ENCODE measurements around the gene CACNA2D1.

DNA sequence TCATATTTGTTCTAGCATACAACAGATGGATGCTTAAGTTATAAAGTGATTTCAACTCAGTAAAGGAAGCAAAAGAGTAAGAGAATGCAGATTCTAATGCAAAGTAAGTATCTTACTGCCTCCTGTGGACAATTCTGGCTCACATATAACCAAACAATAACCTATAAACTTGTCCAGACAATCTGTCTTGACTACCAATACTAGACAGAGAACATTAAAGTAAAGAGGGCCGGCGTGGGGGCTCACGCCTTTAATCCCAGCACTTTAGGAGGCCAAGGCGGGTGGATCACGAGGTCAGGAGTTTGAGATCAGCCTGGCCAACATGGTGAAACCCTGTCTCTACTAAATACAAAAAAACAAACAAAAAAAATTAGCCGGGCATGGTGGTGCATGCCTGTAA lies 329.3 kb downstream of the CACNA2D1 start:
- TF ChIP-seq TAF1 (IDR thresholded peaks at IDR 0.05; ENCODE audit: borderline replicate concordance, insufficient read depth, low read length): no peak
- no peak for TF ChIP-seq REST (IDR thresholded peaks at IDR 0.05; ENCODE audit: insufficient read depth in 1 of 2, low read depth in 2 of 2, low read length in 2 of 2)
- TF ChIP-seq POLR2AphosphoS5 (IDR thresholded peaks at IDR 0.05; ENCODE audit: low read depth, low read length): no peak
- no peak for TF ChIP-seq FOXP2 (optimal IDR thresholded peaks at IDR 0.05; ENCODE audit: borderline replicate concordance, extremely low read depth, extremely low read length, insufficient read depth)
